ENCODE data around the gene TTBK1. TPM values are rescaled to one million over a fixed set of nuclear protein-coding genes. Genes with fewer than 3 reads are reported as not detected.
A peak's percentile ranks its signal among the peaks of the same experiment; 100 is the strongest.
"Not testable (repeated sequence)": the region's sequence is repeated elsewhere in the genome, so short reads cannot be mapped to it uniquely, and the experiment has no call there.

The TTBK1 gene
- polyA plus RNA-seq, 4 donors, result 0.89 to 2.1 (median 1.0) TPM

DNA sequence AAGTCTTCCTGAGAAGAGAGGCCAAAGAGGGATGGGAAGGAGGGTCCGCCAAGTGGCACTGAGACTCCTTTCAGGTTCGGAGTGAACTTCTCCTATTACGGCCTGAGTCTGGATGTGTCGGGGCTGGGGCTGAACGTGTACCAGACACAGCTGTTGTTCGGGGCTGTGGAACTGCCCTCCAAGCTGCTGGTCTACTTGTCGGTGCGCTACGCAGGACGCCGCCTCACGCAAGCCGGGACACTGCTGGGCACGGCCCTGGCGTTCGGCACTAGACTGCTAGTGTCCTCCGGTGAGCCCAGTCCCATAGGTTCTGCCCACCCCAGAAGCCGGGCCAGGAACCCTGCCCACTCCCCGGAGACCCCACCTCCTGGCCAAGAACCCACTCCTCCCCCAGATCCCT is 58.8 kb downstream of the TTBK1 start:
- H3K36me3 ChIP-seq (ENCODE audit: control insufficient read depth in 3 of 3, insufficient read depth in 2 of 3, low read depth in 1 of 3, low read length in 3 of 3), result no peaks in the 10 kb centered on the region
- no peaks in the 10 kb centered on the region for H3K27me3 ChIP-seq (ENCODE audit: control insufficient read depth in 3 of 3, insufficient read depth in 3 of 3, low read length in 3 of 3)
- H3K27ac ChIP-seq (ENCODE audit: low read depth in 1 of 3, low read length in 2 of 3), result peak overlapping the region in 1 of 3 donors; percentile 61
- FAIRE-seq (no peak), DNase-seq (no peak)
- WGBS, 3 donors, result 82 to 90% (median 87%) methylated on average over 19 of the region's 19 CpGs
- H3K4me1 ChIP-seq (ENCODE audit: control insufficient read depth in 3 of 3, insufficient read depth in 2 of 3, low read depth in 1 of 3, low read length in 2 of 3), result peaks cover 0 to 32% (median 0%) of the 10 kb centered on the region in 3 donors
- H3K9me3 ChIP-seq (ENCODE audit: control insufficient read depth in 2 of 2, insufficient read depth in 1 of 2, low read depth in 1 of 2, low read length in 1 of 2), result no peaks in the 10 kb centered on the region
- no peak overlapping the region for H3K4me3 ChIP-seq (ENCODE audit: low read depth in 1 of 3, low read length in 3 of 3)

GRCh38 chr6:43303006-43303405 is 59.7 kb downstream of the TTBK1 start:
- WGBS, 3 donors, result 64 to 82% (median 73%) methylated on average over 11 of the region's 11 CpGs
- FAIRE-seq; H3K4me3 ChIP-seq (ENCODE audit: low read depth in 1 of 3, low read length in 3 of 3); H3K9me3 ChIP-seq (ENCODE audit: control insufficient read depth in 2 of 2, insufficient read depth in 1 of 2, low read depth in 1 of 2, low read length in 1 of 2); H3K27me3 ChIP-seq (ENCODE audit: control insufficient read depth in 3 of 3, insufficient read depth in 3 of 3, low read length in 3 of 3); H3K36me3 ChIP-seq (ENCODE audit: control insufficient read depth in 3 of 3, insufficient read depth in 2 of 3, low read depth in 1 of 3, low read length in 3 of 3): not testable (repeated sequence)
- Histone ChIP-seq H3K27ac (ENCODE audit: low read depth in 1 of 3, low read length in 2 of 3) (peak overlapping the region in 1 of 3 donors; percentile 61), H3K4me1 (ENCODE audit: control insufficient read depth in 3 of 3, insufficient read depth in 2 of 3, low read depth in 1 of 3, low read length in 2 of 3) (peaks cover 0 to 24% (median 0%) of the 10 kb centered on the region in 3 donors)
- DNase-seq, result peak; percentile 58 to 79

DNA sequence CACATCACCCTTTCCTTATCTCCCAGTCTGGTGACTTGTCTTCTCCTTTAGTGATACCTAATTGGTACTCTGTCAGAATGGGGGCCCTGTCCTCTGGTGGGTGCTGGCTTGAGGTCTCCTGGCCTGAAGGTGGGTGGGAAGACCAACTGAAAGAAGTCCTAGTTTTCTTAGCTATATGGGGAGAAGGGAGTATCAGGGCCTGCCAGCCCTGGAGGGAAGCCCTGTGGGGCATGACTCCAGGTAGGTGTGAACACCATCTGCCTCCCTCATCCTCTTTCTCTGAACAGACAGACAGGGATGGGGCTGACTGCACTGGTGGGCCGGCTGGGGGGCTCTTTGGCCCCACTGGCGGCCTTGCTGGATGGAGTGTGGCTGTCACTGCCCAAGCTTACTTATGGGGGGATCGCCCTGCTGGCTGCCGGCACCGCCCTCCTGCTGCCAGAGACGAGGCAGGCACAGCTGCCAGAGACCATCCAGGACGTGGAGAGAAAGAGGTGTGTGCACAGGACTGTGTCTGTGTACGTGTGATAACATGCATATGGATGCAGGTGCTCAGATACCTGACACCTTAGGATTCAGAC is 60.6 kb downstream of the TTBK1 start:
- H3K4me1 ChIP-seq (ENCODE audit: control insufficient read depth in 3 of 3, insufficient read depth in 2 of 3, low read depth in 1 of 3, low read length in 2 of 3), result peaks cover 0 to 26% (median 4%) of the 10 kb centered on the region in 3 donors
- FAIRE-seq (no peak), DNase-seq (no peak)
- no peak overlapping the region for H3K27ac ChIP-seq (ENCODE audit: low read depth in 1 of 3, low read length in 2 of 3)
- no peaks in the 10 kb centered on the region for H3K36me3 ChIP-seq (ENCODE audit: control insufficient read depth in 3 of 3, insufficient read depth in 2 of 3, low read depth in 1 of 3, low read length in 3 of 3)
- H3K4me3 ChIP-seq (ENCODE audit: low read depth in 1 of 3, low read length in 3 of 3), result no peak overlapping the region
- H3K27me3 ChIP-seq (ENCODE audit: control insufficient read depth in 3 of 3, insufficient read depth in 3 of 3, low read length in 3 of 3), result peaks cover 0 to 10% (median 0%) of the 10 kb centered on the region in 3 donors
- 73 to 81% (median 76%) methylated on average over 8 of the region's 8 CpGs for WGBS, 3 donors
- no peaks in the 10 kb centered on the region for H3K9me3 ChIP-seq (ENCODE audit: control insufficient read depth in 2 of 2, insufficient read depth in 1 of 2, low read depth in 1 of 2, low read length in 1 of 2)

DNA sequence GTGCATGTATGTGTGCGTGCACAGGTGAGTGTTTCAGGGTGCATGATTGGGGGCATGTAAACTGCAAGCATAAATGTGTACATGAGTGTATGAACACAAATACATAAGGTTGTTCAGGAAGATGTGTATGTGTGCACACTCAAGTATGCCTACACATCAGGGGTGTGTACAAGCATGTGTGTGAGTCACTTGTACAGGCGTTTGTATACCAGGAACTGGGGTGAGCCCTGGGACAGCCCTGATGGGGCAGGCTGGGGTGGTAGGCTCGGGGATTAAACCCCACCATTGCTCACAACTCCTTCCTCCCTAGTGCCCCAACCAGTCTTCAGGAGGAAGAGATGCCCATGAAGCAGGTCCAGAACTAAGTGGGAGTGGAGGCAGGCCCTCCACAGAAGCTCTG is 61.1 kb downstream of the TTBK1 start:
- no peaks in the 10 kb centered on the region for H3K36me3 ChIP-seq (ENCODE audit: control insufficient read depth in 3 of 3, insufficient read depth in 2 of 3, low read depth in 1 of 3, low read length in 3 of 3)
- WGBS, 3 donors, result 70 to 83% (median 72%) methylated on average over 3 of the region's 3 CpGs
- H3K27ac ChIP-seq (ENCODE audit: low read depth in 1 of 3, low read length in 2 of 3), result no peak overlapping the region
- H3K9me3 ChIP-seq (ENCODE audit: control insufficient read depth in 2 of 2, insufficient read depth in 1 of 2, low read depth in 1 of 2, low read length in 1 of 2), result no peaks in the 10 kb centered on the region
- peaks cover 0 to 32% (median 5%) of the 10 kb centered on the region in 3 donors for H3K4me1 ChIP-seq (ENCODE audit: control insufficient read depth in 3 of 3, insufficient read depth in 2 of 3, low read depth in 1 of 3, low read length in 2 of 3)
- DNase-seq, result no peak
- no peak for FAIRE-seq
- peaks cover 0 to 15% (median 0%) of the 10 kb centered on the region in 3 donors for H3K27me3 ChIP-seq (ENCODE audit: control insufficient read depth in 3 of 3, insufficient read depth in 3 of 3, low read length in 3 of 3)
- no peak overlapping the region for H3K4me3 ChIP-seq (ENCODE audit: low read depth in 1 of 3, low read length in 3 of 3)

DNA sequence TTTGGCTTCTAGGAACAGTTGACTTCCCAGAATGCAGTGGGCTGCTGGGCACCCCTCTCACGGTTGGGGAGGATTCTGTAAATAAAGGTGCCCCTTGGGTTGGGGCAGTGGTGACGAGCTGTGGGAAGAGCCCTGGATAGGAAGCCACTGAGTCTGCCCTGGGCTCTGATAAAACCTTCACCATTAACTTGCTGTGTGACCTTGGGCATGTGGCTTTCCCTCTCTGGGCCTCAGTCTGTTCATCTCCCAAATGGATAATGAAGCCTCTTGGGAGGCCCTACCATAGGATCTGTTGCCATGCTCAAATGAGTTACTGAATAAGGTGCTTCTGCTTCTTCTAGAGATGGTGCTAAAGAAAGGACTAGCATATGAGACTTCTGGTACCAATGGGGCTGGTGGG is 61.6 kb downstream of the TTBK1 start:
- no peak overlapping the region for H3K27ac ChIP-seq (ENCODE audit: low read depth in 1 of 3, low read length in 2 of 3)
- H3K27me3 ChIP-seq (ENCODE audit: control insufficient read depth in 3 of 3, insufficient read depth in 3 of 3, low read length in 3 of 3), result peaks cover 0 to 16% (median 0%) of the 10 kb centered on the region in 3 donors
- H3K4me3 ChIP-seq (ENCODE audit: low read depth in 1 of 3, low read length in 3 of 3), result no peak overlapping the region
- 74 to 84% (median 82%) methylated on average over 2 of the region's 2 CpGs for WGBS, 3 donors
- DNase-seq (no peak), FAIRE-seq (no peak)
- H3K36me3 ChIP-seq (ENCODE audit: control insufficient read depth in 3 of 3, insufficient read depth in 2 of 3, low read depth in 1 of 3, low read length in 3 of 3), result no peaks in the 10 kb centered on the region
- peaks cover 0 to 32% (median 5%) of the 10 kb centered on the region in 3 donors for H3K4me1 ChIP-seq (ENCODE audit: control insufficient read depth in 3 of 3, insufficient read depth in 2 of 3, low read depth in 1 of 3, low read length in 2 of 3)
- no peaks in the 10 kb centered on the region for H3K9me3 ChIP-seq (ENCODE audit: control insufficient read depth in 2 of 2, insufficient read depth in 1 of 2, low read depth in 1 of 2, low read length in 1 of 2)

DNA sequence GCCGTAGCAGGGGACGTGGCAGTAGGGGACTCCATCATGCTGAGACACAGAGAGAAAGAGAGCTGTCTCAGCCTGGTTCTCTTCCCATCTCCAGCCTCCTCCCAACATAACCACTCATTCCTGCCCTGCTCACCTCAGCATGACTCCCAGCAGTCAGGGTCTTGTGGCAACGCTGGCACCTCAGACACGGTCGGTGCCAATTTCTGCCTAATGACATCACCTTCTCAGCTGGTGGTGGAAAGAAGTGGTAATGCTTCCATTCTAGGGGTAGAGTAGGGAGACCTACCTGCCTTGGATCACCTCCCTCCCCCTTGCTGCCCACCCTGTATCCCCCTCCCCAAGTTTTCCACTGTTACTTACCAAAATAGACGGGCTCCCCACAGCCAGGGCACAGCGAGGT is 62.8 kb downstream of the TTBK1 start:
- peaks cover 0 to 16% (median 0%) of the 10 kb centered on the region in 3 donors for H3K27me3 ChIP-seq (ENCODE audit: control insufficient read depth in 3 of 3, insufficient read depth in 3 of 3, low read length in 3 of 3)
- FAIRE-seq, result no peak
- no peak overlapping the region for H3K27ac ChIP-seq (ENCODE audit: low read depth in 1 of 3, low read length in 2 of 3)

GRCh38 chr6:43307451-43308100 is 64.3 kb downstream of the TTBK1 start:
- no peaks in the 10 kb centered on the region for H3K9me3 ChIP-seq (ENCODE audit: control insufficient read depth in 2 of 2, insufficient read depth in 1 of 2, low read depth in 1 of 2, low read length in 1 of 2)
- FAIRE-seq, result no peak
- WGBS, 3 donors, result 84 to 89% (median 88%) methylated on average over 5 of the region's 5 CpGs
- H3K4me1 ChIP-seq (ENCODE audit: control insufficient read depth in 3 of 3, insufficient read depth in 2 of 3, low read depth in 1 of 3, low read length in 2 of 3), result peaks cover 0 to 21% (median 5%) of the 10 kb centered on the region in 3 donors
- no peaks in the 10 kb centered on the region for H3K36me3 ChIP-seq (ENCODE audit: control insufficient read depth in 3 of 3, insufficient read depth in 2 of 3, low read depth in 1 of 3, low read length in 3 of 3)
- no peak overlapping the region for H3K27ac ChIP-seq (ENCODE audit: low read depth in 1 of 3, low read length in 2 of 3)
- no peak for DNase-seq
- no peak overlapping the region for H3K4me3 ChIP-seq (ENCODE audit: low read depth in 1 of 3, low read length in 3 of 3)
- peaks cover 0 to 16% (median 0%) of the 10 kb centered on the region in 3 donors for H3K27me3 ChIP-seq (ENCODE audit: control insufficient read depth in 3 of 3, insufficient read depth in 3 of 3, low read length in 3 of 3)

More for the DNA sequence above, 62.8 kb downstream of the TTBK1 start:
- Histone ChIP-seq H3K4me1 (ENCODE audit: control insufficient read depth in 3 of 3, insufficient read depth in 2 of 3, low read depth in 1 of 3, low read length in 2 of 3) (peaks cover 0 to 32% (median 5%) of the 10 kb centered on the region in 3 donors), H3K4me3 (ENCODE audit: low read depth in 1 of 3, low read length in 3 of 3) (no peak overlapping the region), H3K9me3 (ENCODE audit: control insufficient read depth in 2 of 2, insufficient read depth in 1 of 2, low read depth in 1 of 2, low read length in 1 of 2) (no peaks in the 10 kb centered on the region), H3K36me3 (ENCODE audit: control insufficient read depth in 3 of 3, insufficient read depth in 2 of 3, low read depth in 1 of 3, low read length in 3 of 3) (no peaks in the 10 kb centered on the region)
- DNase-seq, result no peak
- 90 to 97% (median 93%) methylated on average over 7 of the region's 7 CpGs for WGBS, 3 donors

DNA sequence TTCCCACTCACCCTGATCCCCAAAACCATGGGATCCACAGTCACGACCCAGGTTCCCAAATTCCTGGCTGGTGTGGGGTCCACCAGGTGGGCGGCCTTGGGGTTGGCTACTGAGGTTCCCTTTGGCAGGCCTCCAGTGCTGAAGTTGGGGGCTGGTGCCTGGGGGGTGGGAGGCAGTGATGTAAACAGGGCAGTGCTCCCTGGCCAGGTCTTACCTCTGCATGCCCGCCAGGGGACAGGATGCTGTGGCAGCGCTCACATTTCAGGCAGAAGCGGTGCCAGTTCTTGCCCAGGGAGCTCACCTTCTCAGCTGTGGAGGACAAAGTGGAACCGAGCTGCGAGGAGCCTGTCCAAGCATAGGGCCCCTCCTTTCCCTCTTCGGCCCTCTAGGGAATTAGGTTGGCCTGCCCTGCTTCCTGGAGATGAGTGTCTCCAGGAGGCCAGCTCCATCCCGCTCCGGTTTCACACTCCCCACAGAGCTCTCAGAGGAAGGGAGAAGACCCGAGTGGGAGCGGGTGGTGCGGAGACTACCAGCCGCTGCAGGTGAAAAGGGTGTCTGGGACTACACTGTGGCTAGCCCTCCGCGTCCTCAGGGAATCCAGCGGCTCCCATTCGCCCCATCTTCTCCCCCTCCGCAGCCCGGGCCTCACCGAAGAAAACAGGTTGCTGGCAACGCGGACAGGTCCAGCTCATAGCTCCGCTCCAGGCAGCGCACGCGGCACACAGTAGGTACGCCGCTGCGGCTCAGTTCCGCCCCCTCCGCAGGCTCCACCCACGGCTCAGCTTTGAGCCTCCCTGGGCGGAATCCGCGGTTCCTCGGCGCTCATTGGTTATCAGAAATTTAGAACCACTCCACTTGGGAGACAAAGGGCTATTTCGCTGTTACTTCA is 65.1 kb downstream of the TTBK1 start, which contains the start of gene CRIP3:
Gene CRIP3, minus strand, starts transcription at position 726 of the 889 bp plus-strand sequence. Its CDS starts 34 bp downstream, at position 692.
- no peak within 1 kb of the TSS for H3K27ac ChIP-seq (ENCODE audit: low read depth in 1 of 3, low read length in 2 of 3)

More for the DNA sequence above, 65.1 kb downstream of the TTBK1 start, which contains the start of gene CRIP3:
- Histone ChIP-seq H3K4me3 (ENCODE audit: low read depth in 1 of 3, low read length in 3 of 3) (peak within 1 kb of the TSS in 2 of 3 donors; percentile 14 to 35), H3K9me3 (ENCODE audit: control insufficient read depth in 2 of 2, insufficient read depth in 1 of 2, low read depth in 1 of 2, low read length in 1 of 2) (no peaks in the 10 kb centered on the region), H3K4me1 (ENCODE audit: control insufficient read depth in 3 of 3, insufficient read depth in 2 of 3, low read depth in 1 of 3, low read length in 2 of 3) (peaks cover 0 to 15% (median 5%) of the 10 kb centered on the region in 3 donors), H3K36me3 (ENCODE audit: control insufficient read depth in 3 of 3, insufficient read depth in 2 of 3, low read depth in 1 of 3, low read length in 3 of 3) (no peaks in the 10 kb centered on the region), H3K27me3 (ENCODE audit: control insufficient read depth in 3 of 3, insufficient read depth in 3 of 3, low read length in 3 of 3) (peaks cover 0 to 16% (median 0%) of the 10 kb centered on the region in 3 donors)
- FAIRE-seq, result no peak
- DNase-seq, result peak in 1 of 2 donors; percentile 48
- WGBS, 3 donors, result 11 to 19% (median 19%) methylated on average over 37 to 39 of the region's 39 CpGs

All from small intestine (tissue), 7 donors.